HepG2 (cell line): ENCODE data around the gene ATL2. TPM values are rescaled to one million over a fixed set of nuclear protein-coding genes. Genes with fewer than 3 reads are reported as not detected.

Experiments
- ATAD3A ChIP-seq: sonication (generic); formaldehyde crosslinking; IDR thresholded peaks from 2 replicates; pipeline ENCODE4 v1.4.0; 2020; ENCODE audit warnings: missing genetic modification reagents
- CCAR2 ChIP-seq: fragments of 200-400 bp; formaldehyde crosslinking; optimal IDR thresholded peaks from 2 replicates; pipeline ENCODE3; 2018; ENCODE audit warnings: low read depth, mild to moderate bottlenecking, low read length, moderate library complexity
- FLYWCH1 ChIP-seq: sonication (generic); formaldehyde crosslinking; IDR thresholded peaks from 2 replicates; pipeline ENCODE4 v1.8.1; 2023; ENCODE audit warnings: mild to moderate bottlenecking, missing genetic modification reagents
- FOXJ3 ChIP-seq: sonication (generic); formaldehyde crosslinking; IDR thresholded peaks from 2 replicates; pipeline ENCODE4 v1.4.0; 2020; ENCODE audit warnings: missing genetic modification reagents, mild to moderate bottlenecking, borderline replicate concordance
- MED1 ChIP-seq: sonication (generic); formaldehyde crosslinking; IDR thresholded peaks from 2 replicates; pipeline ENCODE4 v1.4.0; 2020; ENCODE audit warnings: missing genetic modification reagents
- MEF2D ChIP-seq: sonication (generic); formaldehyde crosslinking; IDR thresholded peaks from 2 replicates; pipeline ENCODE4 v1.5.1; 2020; ENCODE audit warnings: mild to moderate bottlenecking, missing genetic modification reagents
- RARG ChIP-seq: sonication (generic); formaldehyde crosslinking; IDR thresholded peaks from 2 replicates; pipeline ENCODE4 v1.4.0; 2020; ENCODE audit warnings: low read depth, mild to moderate bottlenecking, missing genetic modification reagents
- SP1 ChIP-seq, 2 experiments: fragments of 450-650 bp in 1 of 2; sonication (generic) in 1 of 2; formaldehyde crosslinking in 1 of 2; IDR thresholded peaks; 2 replicates each; pipeline versions ENCODE4 v1.4.0 to v1.6.1; 2016 to 2020; ENCODE audit warnings: missing genetic modification reagents in 1 of 2
- ZFP82 ChIP-seq: sonication (generic); formaldehyde crosslinking; IDR thresholded peaks from 2 replicates; pipeline ENCODE4 v1.5.1; 2020; ENCODE audit warnings: mild to moderate bottlenecking, missing genetic modification reagents, borderline replicate concordance
- ZNF343 ChIP-seq: sonication (generic); formaldehyde crosslinking; IDR thresholded peaks from 2 replicates; pipeline ENCODE4 v1.4.0; 2020; ENCODE audit warnings: mild to moderate bottlenecking, missing genetic modification reagents
- ZNF546 ChIP-seq: sonication (generic); formaldehyde crosslinking; conservative IDR thresholded peaks from 2 replicates; pipeline ENCODE4 v1.8.1; 2023; ENCODE audit warnings: mild to moderate bottlenecking, missing genetic modification reagents
- ZNF570 ChIP-seq: sonication (generic); formaldehyde crosslinking; IDR thresholded peaks from 2 replicates; pipeline ENCODE4 v1.4.0; 2020; ENCODE audit warnings: mild to moderate bottlenecking, missing genetic modification reagents, borderline replicate concordance
- ZSCAN29 ChIP-seq: sonication (generic); formaldehyde crosslinking; conservative IDR thresholded peaks from 2 replicates; pipeline ENCODE4 v1.4.0; 2020; ENCODE audit warnings: mild to moderate bottlenecking, missing genetic modification reagents
- polyA plus RNA-seq, 8 experiments: library from polyadenylated mRNA; depleted of rRNA in 3 of 8; stranded (reverse) in 7 of 8; unstranded in 1 of 8; fragments of >200 nt; fragmentation: Illumina TruSeq in 4 of 8; extraction: Trizol in 4 of 8; gene quantifications; 2 replicates each; pipeline versions ENCODE4 v1.2.1 to v1.2.3, GENCODE V29; 2011 to 2016; ENCODE audit warnings: low read depth in 4 of 8, missing spikeins in 1 of 8, mixed read lengths in 1 of 8; ENCODE audit not compliant: insufficient read depth in 1 of 8
- total RNA-seq, 5 experiments: library from RNA; depleted of rRNA; stranded (reverse); fragments of >200 nt; fragmentation: Illumina TruSeq; extraction: Trizol; gene quantifications; 2 replicates each; pipeline ENCODE4 v1.2.3, GENCODE V29; 2016; ENCODE audit warnings: low read depth in 1 of 5
- TF ChIP-seq, protein P1 (sequence below): sonication (generic); formaldehyde crosslinking; IDR thresholded peaks from 2 replicates; pipeline ENCODE4 v1.4.0; 2020; ENCODE audit warnings: missing genetic modification reagents, borderline replicate concordance
- TF ChIP-seq, protein P2 (sequence below): IDR thresholded peaks from 2 replicates; pipeline ENCODE4 v1.6.1; 2016; ENCODE audit warnings: control low read depth
- TF ChIP-seq, protein P3 (sequence below), 2 experiments: fragments of 450-650 bp in 1 of 2; sonication (generic) in 1 of 2; formaldehyde crosslinking; IDR thresholded peaks; 2 replicates each; pipeline versions ENCODE4 v1.5.0 to v1.8.0; 2020 to 2022; ENCODE audit warnings: mild to moderate bottlenecking in 1 of 2, missing genetic modification reagents in 1 of 2
- TF ChIP-seq, protein P4 (sequence below): IDR thresholded peaks from 2 replicates; pipeline ENCODE4 v1.6.1; 2016
- TF ChIP-seq, protein P5 (sequence below), 2 experiments: sonication (generic) in 1 of 2; formaldehyde crosslinking in 1 of 2; IDR thresholded peaks; 2 replicates each; pipeline versions ENCODE4 v1.6.1 to v1.9.0; 2014 to 2022; ENCODE audit warnings: antibody characterized with exemption in 1 of 2, borderline replicate concordance in 1 of 2, inconsistent platforms in 1 of 2, low read depth in 1 of 2, missing genetic modification reagents in 1 of 2

Gene ATL2
- total and polyA plus RNA-seq, 2 of the 13 experiments (the other 11 are each of a cell fraction or from before 2014, with no cell fraction given), result 56.5 to 119 TPM

DNA sequence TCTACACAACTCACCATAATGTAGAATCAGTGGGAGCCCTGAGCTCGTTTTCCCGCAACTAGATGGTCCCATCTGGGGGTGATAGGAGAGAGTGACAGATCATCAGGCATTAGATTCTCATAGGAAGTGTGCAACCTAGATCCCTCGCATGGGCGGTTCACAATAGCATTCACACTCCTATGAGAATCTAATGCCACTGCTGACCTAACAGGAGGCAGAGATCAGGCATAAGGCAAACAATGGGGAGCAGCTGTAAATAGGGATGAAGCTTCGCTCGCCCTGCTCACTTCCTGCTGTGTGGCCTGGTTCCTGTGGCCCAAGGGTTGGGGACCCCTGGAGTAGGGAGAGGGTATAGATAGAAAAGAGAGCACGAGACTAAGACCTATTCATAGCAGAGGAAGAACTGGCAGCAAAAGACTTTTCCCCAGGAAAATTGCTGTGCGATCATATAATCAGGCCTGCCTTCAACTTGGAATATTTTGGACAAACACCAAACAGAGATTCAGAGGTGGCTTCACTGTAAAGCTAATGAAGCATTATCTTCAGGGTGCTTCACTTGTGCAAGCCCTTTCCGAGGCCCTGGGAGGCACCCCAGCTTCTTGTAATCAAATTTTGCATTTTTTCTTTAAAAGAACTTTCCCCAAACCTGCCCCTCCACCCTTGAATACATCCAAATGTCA is 29.0 kb upstream of the ATL2 start (continued):
- TF ChIP-seq, protein P1, sequence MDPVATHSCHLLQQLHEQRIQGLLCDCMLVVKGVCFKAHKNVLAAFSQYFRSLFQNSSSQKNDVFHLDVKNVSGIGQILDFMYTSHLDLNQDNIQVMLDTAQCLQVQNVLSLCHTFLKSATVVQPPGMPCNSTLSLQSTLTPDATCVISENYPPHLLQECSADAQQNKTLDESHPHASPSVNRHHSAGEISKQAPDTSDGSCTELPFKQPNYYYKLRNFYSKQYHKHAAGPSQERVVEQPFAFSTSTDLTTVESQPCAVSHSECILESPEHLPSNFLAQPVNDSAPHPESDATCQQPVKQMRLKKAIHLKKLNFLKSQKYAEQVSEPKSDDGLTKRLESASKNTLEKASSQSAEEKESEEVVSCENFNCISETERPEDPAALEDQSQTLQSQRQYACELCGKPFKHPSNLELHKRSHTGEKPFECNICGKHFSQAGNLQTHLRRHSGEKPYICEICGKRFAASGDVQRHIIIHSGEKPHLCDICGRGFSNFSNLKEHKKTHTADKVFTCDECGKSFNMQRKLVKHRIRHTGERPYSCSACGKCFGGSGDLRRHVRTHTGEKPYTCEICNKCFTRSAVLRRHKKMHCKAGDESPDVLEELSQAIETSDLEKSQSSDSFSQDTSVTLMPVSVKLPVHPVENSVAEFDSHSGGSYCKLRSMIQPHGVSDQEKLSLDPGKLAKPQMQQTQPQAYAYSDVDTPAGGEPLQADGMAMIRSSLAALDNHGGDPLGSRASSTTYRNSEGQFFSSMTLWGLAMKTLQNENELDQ (CRISPR knock-in tag), result no peak
- TF ChIP-seq ZNF570 (CRISPR knock-in tag), result no peak
- TF ChIP-seq, protein P2, sequence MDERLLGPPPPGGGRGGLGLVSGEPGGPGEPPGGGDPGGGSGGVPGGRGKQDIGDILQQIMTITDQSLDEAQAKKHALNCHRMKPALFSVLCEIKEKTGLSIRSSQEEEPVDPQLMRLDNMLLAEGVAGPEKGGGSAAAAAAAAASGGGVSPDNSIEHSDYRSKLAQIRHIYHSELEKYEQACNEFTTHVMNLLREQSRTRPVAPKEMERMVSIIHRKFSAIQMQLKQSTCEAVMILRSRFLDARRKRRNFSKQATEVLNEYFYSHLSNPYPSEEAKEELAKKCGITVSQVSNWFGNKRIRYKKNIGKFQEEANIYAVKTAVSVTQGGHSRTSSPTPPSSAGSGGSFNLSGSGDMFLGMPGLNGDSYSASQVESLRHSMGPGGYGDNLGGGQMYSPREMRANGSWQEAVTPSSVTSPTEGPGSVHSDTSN (CRISPR knock-in tag), result no peak
- TF ChIP-seq FLYWCH1, result no peak
- no peak for TF ChIP-seq SP1 (IDR thresholded peaks at IDR 0.05)
- TF ChIP-seq SP1 (CRISPR knock-in tag; IDR thresholded peaks at IDR 0.05), result no peak
- TF ChIP-seq ZNF546 (CRISPR knock-in tag), result no peak
- TF ChIP-seq, protein P3, sequence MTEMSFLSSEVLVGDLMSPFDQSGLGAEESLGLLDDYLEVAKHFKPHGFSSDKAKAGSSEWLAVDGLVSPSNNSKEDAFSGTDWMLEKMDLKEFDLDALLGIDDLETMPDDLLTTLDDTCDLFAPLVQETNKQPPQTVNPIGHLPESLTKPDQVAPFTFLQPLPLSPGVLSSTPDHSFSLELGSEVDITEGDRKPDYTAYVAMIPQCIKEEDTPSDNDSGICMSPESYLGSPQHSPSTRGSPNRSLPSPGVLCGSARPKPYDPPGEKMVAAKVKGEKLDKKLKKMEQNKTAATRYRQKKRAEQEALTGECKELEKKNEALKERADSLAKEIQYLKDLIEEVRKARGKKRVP (CRISPR knock-in tag; IDR thresholded peaks at IDR 0.05), result no peak
- no peak for TF ChIP-seq ZSCAN29
- no peak for TF ChIP-seq ZFP82 (CRISPR knock-in tag)
- TF ChIP-seq, protein P4, sequence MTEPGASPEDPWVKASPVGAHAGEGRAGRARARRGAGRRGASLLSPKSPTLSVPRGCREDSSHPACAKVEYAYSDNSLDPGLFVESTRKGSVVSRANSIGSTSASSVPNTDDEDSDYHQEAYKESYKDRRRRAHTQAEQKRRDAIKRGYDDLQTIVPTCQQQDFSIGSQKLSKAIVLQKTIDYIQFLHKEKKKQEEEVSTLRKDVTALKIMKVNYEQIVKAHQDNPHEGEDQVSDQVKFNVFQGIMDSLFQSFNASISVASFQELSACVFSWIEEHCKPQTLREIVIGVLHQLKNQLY (CRISPR knock-in tag), result no peak
- no peak for TF ChIP-seq ZNF343 (CRISPR knock-in tag)
- TF ChIP-seq MED1 (CRISPR knock-in tag), result no peak
- TF ChIP-seq CCAR2, result no peak
- TF ChIP-seq, protein P5, sequence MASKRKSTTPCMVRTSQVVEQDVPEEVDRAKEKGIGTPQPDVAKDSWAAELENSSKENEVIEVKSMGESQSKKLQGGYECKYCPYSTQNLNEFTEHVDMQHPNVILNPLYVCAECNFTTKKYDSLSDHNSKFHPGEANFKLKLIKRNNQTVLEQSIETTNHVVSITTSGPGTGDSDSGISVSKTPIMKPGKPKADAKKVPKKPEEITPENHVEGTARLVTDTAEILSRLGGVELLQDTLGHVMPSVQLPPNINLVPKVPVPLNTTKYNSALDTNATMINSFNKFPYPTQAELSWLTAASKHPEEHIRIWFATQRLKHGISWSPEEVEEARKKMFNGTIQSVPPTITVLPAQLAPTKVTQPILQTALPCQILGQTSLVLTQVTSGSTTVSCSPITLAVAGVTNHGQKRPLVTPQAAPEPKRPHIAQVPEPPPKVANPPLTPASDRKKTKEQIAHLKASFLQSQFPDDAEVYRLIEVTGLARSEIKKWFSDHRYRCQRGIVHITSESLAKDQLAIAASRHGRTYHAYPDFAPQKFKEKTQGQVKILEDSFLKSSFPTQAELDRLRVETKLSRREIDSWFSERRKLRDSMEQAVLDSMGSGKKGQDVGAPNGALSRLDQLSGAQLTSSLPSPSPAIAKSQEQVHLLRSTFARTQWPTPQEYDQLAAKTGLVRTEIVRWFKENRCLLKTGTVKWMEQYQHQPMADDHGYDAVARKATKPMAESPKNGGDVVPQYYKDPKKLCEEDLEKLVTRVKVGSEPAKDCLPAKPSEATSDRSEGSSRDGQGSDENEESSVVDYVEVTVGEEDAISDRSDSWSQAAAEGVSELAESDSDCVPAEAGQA (IDR thresholded peaks at IDR 0.05; ENCODE audit: low read depth), result no peak
- TF ChIP-seq, protein P5 (CRISPR knock-in tag; IDR thresholded peaks at IDR 0.05; ENCODE audit: borderline replicate concordance), result no peak
- no peak for TF ChIP-seq MEF2D
- TF ChIP-seq RARG, result no peak
- no peak for TF ChIP-seq ATAD3A (CRISPR knock-in tag)
- no peak for TF ChIP-seq FOXJ3
